HG03108 (cell line): ENCODE data around the gene CACNA1D.
"Not testable (repeated sequence)": the region's sequence is repeated elsewhere in the genome, so short reads cannot be mapped to it uniquely, and the experiment has no call there.

Experiments used
- ATAC-seq: cut with Tn5 transposase; IDR thresholded peaks from one replicate; pipeline ENCODE4 v1.9.1; 2021; ENCODE audit warnings: moderate library complexity; ENCODE audit not compliant: unreplicated experiment

Gene CACNA1D

GRCh38 chr3:53646723-53647122, 152.3 kb downstream of the CACNA1D start:
- ATAC-seq: peak; percentile 60

- ATAC-seq: no peak
These were observed 155.4 kb downstream of the CACNA1D start for GRCh38 chr3:53649816-53650215.

DNA sequence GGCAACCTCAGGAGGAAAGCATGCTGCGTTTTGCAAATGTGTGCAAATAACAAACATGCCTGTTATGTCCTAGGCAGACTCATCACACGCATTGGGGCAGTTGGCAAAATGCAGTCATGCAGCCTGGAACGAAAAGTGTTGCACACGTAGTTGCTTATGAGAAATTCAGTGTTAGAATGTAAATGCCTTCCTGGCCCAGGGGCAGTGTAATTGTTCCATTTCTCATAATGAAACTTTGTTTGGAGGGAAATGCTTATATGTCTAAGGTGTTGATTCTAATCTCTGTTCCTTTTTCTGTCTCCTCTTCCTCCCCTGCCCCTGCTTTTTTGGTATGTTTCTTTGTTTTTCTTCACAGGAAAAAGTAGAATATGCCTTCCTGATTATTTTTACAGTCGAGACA, 156.0 kb downstream of the CACNA1D start:
- ATAC-seq: peak; percentile 59

DNA sequence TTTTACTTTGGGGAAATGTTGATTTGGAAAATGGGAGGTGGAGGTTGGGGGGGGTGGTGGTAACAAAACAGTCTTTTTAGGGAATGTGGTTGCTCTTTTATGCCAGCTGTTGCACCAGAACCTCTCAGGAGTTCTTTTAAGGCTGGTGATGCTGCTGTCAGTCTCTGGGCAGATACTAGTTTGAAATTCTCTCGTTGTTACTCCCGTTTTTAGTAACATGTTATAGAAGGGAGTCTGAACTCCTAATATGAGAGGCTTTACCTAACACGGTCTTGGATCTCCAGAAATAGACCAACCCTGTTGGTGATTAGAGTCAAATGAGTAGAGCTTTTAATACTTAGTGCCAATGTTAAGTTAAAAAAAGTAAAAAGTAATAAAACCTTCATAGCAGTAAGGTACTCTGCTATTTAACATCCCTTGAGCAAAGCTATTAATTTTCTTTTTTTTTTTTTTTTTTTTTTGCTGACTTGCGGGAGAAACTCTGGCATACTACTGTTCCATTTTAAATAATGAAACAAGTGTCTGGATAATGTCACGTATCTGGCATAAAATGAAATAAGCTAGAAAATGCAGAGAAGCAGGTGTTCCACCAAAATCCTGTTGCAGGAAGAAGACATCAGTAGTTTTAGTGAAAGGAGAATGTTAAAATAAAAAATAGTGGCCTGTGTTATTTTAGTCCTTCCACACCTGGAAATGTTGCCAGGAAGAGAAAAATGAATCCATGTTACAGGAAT, 156.7 kb downstream of the CACNA1D start:
- no peak for ATAC-seq

- ATAC-seq: no peak
These were observed 157.5 kb downstream of the CACNA1D start for GRCh38 chr3:53651927-53652326.

GRCh38 chr3:53657651-53658050, 163.2 kb downstream of the CACNA1D start:
- ATAC-seq: no peak

DNA sequence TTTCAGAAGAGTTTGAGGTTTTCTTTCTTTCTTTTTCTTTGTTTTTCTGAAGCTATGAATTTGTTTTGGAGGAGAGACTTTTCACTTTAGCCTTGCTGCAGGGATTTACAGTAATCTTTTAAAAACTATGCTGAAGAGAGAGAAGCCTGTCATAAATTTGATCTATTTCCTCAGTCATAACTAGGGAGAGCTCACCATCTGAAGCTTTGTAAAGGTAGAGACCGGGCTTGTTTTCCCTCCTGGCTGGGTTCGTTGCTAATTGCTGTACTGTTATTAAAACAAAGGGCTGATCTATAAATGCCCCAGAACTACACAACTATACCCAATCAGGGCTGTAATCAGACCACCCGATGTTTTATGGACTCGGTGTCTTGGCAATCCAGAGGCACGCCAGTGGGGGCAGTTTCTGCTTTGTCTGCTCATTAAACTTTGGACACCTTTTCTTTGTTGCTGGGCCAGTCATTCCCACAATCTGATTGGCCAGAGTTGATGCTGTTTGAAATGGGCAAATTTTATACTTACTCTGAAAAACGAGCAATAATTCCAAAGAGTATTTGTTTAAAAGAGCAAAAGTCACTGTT, 164.3 kb downstream of the CACNA1D start:
- no peak for ATAC-seq

DNA sequence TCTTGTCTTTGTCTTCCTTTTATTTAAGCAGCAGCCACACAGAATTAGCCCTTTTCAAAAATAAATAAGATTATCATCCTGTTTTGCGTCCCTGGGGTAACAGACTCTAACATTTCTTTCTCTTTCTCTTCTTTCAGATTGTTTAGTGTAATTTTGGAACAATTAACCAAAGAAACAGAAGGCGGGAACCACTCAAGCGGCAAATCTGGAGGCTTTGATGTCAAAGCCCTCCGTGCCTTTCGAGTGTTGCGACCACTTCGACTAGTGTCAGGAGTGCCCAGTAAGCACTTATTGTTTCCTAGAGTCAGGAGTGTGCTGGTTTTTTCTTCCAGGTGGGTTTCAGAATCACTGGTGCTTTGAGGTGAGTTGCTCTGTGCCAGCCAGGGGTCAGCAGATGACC, 165.6 kb downstream of the CACNA1D start:
- no peak for ATAC-seq

DNA sequence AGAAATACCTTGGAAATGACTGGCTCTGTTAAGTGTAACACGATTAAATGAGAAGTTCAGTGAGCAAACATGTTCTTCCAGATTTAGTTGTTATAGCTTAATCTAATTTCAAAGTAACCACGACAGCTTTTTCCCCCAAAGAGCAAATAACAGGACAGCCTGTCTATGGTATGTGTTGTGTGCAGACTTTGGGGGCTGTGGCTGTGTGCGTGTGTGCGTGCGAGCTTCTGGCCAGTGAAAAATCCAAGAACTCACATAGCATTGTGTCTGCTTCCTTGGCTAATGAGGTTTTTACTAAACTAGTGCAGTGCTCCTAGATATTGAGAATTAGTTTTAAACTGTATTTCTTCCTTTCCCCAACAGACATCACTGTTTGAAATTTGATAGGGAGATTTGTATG, 167.1 kb downstream of the CACNA1D start:
- no peak for ATAC-seq

DNA sequence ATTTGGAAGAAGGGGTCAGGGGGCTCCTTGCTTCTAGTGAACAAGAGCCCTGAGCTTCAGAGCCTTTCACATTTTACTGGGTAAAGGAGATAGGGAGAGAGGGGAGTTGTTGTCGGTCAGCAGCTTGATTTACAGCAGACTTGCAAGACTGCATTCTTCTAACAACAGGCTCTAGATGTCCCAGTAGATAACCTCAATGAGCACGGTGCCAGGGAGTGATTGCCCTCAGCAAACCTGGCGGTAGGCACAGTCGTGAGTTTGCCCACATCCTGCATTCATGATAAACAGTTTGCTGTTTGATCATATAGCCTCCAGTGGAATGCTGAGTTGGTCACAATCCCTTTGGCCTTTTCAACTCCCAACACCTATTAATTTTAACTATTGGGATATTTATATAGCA, 170.4 kb downstream of the CACNA1D start:
- not testable (repeated sequence) for ATAC-seq

GRCh38 chr3:53665608-53666425, 171.4 kb downstream of the CACNA1D start:
- ATAC-seq: no peak

DNA sequence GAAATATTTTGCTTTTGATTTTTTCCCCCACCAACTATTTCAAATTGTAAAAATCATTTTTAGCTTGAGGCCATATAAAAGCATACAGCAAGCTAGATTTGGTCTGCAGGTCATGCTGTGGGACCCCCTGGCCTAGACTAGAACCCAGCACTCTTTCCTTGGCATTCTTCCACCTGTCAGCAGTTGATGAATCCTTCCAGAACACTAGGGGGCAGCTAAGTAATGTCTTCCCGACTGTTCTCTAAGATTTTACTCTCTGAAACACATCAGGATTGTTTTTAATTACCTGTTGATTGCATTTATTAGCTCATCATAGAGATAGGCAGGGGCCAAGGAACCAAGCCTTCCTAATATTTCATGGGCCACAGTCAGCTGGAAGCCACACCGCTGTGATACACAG, 174.5 kb downstream of the CACNA1D start:
- no peak for ATAC-seq

- ATAC-seq: no peak
These were observed 176.3 kb downstream of the CACNA1D start for GRCh38 chr3:53670721-53671120.

DNA sequence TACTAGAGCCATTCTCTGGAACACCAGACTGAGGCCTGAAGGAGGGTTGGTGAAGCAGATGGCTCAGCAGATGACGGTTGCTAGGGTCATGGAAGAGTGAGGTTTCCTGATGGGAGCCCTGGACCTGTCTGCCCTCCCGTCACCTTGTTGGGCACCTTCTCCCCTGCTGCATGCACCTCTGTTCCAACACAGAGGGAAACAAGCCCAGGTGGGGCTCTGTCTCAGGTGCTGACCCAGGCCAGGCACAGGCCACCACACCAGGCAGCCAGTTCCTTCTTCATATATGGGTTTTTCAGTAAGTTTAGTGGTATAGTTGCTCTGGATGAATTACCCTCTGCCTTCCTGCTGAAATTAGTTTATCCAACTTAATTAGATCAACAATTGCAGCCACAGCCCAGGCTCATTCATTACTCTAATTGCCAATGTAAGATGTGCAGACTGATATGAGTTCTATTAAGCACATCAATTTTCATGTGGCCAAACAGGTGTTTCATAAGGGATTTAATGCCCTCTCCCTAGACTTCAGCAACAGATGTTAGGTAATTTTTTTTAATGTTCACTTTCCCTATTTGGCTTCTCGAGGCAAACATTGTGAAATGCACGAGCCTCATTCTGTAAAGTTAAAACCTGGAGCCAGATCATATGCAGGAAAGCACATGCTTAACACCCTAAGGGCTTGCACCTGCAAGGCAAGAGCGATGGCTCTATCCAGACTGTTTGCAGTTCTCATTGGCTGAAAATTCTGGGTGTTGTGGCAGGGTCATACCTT, 177.0 kb downstream of the CACNA1D start:
- ATAC-seq: no peak

- no peak for ATAC-seq
These were observed 177.5 kb downstream of the CACNA1D start for GRCh38 chr3:53671961-53672299.

GRCh38 chr3:53672981-53673380, 178.6 kb downstream of the CACNA1D start:
- ATAC-seq: no peak

GRCh38 chr3:53673722-53674350, 179.4 kb downstream of the CACNA1D start:
- ATAC-seq: no peak

DNA sequence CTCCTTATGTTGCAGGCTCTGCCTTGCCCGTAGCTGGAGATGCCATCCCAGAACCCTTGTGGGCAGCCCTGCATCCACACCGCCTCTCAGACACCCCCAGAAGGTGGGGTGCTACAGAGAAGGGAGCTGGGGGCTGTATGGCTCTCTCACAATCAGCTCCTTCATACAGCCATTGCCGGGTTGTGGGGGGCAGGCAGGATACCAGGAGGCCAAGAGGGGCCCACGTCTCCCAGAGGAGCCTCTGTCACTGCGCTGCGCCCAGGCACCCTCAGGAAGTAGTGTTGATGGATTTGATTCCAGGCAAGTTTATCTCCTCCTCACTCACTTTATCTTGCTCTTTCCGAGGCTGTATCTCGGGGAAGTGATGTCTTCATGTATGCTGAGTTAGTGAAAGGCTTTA, 180.2 kb downstream of the CACNA1D start:
- no peak for ATAC-seq

DNA sequence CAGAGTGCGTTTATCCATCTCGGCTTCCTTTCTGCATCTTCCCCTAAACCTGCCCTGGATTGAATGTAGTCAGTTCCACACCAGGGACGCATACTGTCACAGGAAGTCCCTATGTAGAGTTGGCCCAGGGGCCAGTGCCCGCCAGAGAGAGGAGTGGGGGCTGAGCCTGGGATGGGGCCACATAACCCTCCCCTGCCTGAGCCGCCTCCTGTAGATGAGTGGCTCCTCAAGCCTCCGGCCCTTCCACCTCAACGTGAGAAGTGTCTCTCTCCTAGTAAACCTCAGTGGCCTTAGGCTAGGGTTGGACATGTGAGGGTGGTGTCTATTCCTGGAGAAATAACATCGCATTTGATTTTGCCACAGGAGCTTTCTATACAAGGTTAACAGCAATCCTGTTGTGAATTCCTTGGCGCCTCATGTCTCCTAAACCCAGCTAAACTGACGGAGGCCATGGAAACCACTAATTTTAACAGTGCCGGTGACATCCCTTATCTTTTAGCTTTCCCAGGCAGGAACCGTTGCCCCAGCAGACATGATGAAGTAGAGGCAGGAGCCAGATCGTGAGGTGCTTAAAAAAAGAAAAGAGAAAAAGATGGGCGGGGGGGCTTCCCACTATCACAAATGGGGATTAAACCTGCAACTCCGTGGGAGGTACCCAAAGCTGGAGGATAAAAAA, 180.7 kb downstream of the CACNA1D start:
- ATAC-seq: no peak

GRCh38 chr3:53675942-53676341, 181.5 kb downstream of the CACNA1D start:
- ATAC-seq: no peak
